SK-N-SH treated with all-trans-retinoic acid at 6 μM for 48 hours (cell line): Measurements from ENCODE around the gene CCNE1.

Experiments used
- ZFP3 ChIP-seq: fragments of 250-450 bp; sonication (Bioruptor Pico); IDR thresholded peaks from 2 replicates; pipeline ENCODE4 v1.5.0; 2020; ENCODE audit warnings: mild to moderate bottlenecking, moderate library complexity
- TF ChIP-seq, protein P1 (sequence below): fragments of 250-450 bp; sonication (Bioruptor Pico); IDR thresholded peaks from 2 replicates; pipeline ENCODE4 v1.5.0; 2020; ENCODE audit warnings: mild to moderate bottlenecking, moderate library complexity

DNA sequence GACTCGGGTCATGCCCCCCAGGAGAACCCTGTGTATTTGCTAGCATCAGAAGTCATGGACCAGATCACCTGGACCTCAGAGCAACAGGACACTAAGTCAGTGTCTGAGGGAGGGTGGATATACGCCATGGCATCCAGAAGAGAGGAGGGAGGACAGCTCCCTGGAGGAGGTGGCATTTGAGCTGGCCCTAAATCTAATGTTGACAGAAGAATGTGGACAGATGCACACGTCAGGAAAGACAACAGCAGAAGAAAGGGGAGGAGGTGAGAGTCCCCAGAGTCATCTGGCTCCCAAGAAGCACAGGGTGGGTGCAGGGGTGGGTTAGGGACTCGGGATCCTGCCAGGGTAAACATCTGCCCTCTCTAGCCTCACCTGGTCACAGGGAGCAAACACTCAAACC, 24.5 kb upstream of the CCNE1 start:
- TF ChIP-seq, protein P1, sequence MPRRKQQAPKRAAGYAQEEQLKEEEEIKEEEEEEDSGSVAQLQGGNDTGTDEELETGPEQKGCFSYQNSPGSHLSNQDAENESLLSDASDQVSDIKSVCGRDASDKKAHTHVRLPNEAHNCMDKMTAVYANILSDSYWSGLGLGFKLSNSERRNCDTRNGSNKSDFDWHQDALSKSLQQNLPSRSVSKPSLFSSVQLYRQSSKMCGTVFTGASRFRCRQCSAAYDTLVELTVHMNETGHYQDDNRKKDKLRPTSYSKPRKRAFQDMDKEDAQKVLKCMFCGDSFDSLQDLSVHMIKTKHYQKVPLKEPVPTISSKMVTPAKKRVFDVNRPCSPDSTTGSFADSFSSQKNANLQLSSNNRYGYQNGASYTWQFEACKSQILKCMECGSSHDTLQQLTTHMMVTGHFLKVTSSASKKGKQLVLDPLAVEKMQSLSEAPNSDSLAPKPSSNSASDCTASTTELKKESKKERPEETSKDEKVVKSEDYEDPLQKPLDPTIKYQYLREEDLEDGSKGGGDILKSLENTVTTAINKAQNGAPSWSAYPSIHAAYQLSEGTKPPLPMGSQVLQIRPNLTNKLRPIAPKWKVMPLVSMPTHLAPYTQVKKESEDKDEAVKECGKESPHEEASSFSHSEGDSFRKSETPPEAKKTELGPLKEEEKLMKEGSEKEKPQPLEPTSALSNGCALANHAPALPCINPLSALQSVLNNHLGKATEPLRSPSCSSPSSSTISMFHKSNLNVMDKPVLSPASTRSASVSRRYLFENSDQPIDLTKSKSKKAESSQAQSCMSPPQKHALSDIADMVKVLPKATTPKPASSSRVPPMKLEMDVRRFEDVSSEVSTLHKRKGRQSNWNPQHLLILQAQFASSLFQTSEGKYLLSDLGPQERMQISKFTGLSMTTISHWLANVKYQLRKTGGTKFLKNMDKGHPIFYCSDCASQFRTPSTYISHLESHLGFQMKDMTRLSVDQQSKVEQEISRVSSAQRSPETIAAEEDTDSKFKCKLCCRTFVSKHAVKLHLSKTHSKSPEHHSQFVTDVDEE, result no peak
- TF ChIP-seq ZFP3 (CRISPR knock-in tag), result no peak
